GM12874 (cell line): Measurements from ENCODE around the gene C1QTNF1.

Source experiments
- CTCF ChIP-seq: IDR thresholded peaks from 2 replicates; pipeline ENCODE4 v1.5.1; 2011; ENCODE audit warnings: low read depth, mild to moderate bottlenecking, control low read depth, low read length, moderate library complexity; ENCODE audit not compliant: insufficient read depth

The C1QTNF1 gene

GRCh38 chr17:79024901-79025737, 1.1 kb downstream of the C1QTNF1 start:
- TF ChIP-seq CTCF: no peak

GRCh38 chr17:79026376-79027273, 2.7 kb downstream of the C1QTNF1 start:
- no peak for TF ChIP-seq CTCF

- no peak for TF ChIP-seq CTCF
These were observed 3.4 kb downstream of the C1QTNF1 start for GRCh38 chr17:79027274-79027924.

- TF ChIP-seq CTCF: no peak
These were observed 4.0 kb downstream of the C1QTNF1 start for GRCh38 chr17:79027925-79028491.

- no peak for TF ChIP-seq CTCF
These were observed 4.7 kb downstream of the C1QTNF1 start for GRCh38 chr17:79028496-79029326.

GRCh38 chr17:79029327-79030009, 5.5 kb downstream of the C1QTNF1 start:
- no peak for TF ChIP-seq CTCF
